NK-92 treated with Interleukin-12 subunit alpha and Interleukin-12 subunit beta, amount 100 ng/mL, for 24 hours (cell line): ENCODE measurements around the gene DDX25.

Experiments used
- DNase-seq: peaks from one replicate; lab custom pipeline; 2025; lab: John Stamatoyannopoulos, UW

The DDX25 gene

GRCh38 chr11:125977333-125977732 is 73.0 kb downstream of the DDX25 start:
- DNase-seq, result no peak

GRCh38 chr11:125978181-125978716 is 73.9 kb downstream of the DDX25 start:
- DNase-seq, result no peak
